Stimulated activated CD8-positive, alpha-beta memory T cell treated with anti-CD3 and anti-CD28 coated beads, Interleukin-12 subunit alpha, Interleukin-12 subunit beta, amount 100 ng/mL, for 4 hours (primary cell): ENCODE results near the gene RPH3AL.

Experiments used
- DNase-seq: peaks from one replicate; pipeline ENCODE4 v3.0.0-alpha.2; 2020; ENCODE audit warnings: low read depth

The RPH3AL gene

DNA sequence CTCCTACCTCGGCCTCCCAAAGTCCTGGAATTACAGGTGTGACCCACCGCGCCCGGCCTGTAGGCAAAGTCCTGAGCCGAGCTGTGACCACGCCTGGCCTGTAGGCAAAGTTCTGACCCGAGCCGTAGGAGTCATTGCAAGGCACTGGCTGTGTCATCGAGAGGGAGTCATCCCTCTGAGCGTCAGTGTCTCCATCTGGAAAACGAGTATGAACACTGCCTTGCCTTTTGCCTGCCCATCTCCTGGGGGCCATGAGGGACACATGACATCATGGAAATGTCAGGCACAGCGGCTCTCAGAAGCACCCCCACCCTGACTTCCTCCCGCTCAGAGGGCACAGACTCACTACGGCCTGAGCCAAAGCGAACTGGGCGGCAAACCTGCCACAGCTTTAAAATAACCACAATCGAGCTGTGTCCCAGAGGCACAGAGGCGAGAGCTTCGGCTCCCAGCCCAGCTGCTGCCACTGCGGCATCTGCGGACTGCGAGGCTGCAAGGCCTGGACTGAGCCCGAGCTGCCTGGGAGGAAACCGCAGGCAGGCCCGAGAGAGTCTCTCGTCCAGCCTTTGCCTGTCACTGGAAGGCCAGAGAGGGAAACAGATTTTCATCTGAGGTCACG lies 50.8 kb downstream of the RPH3AL start:
- no peak for DNase-seq

DNA sequence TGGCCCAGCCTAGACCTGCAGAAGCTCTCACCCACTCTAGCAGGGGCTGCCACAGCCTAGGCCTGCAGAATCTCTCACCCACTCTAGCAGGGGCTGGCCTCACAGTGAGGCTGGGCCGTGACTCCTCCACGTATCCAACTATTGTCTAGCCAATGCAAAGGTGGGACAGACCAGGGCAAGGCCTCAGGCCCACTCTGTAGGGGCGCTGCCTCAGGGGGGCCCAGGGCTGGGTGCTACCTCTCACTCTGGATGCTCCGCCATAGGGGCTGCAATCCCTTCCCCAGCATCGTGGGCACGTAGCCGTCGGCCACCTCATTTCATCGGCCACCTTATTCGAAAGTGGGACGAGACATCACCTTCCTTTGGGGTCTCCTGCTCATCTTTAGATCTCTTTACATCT lies 51.7 kb downstream of the RPH3AL start:
- DNase-seq = no peak

DNA sequence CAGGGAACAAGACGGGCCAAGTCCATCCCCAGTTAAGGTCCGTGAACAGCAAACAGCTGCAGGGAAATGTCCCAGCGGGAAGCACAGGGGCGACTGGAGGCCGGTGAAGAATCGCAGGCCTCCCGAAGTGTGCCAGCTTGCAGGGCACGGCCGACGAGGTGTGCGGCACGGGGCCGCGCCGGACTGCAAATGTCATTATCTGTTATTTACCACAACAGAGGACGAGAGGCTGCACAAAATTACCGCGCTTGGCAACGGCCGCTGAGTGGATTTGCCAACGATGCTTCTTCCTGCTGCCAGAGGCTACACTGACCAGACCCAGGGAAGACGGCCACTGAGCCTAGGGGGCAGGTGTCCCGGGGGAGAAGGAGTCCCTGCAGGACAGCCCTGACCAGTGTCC lies 53.1 kb downstream of the RPH3AL start:
- no peak for DNase-seq

DNA sequence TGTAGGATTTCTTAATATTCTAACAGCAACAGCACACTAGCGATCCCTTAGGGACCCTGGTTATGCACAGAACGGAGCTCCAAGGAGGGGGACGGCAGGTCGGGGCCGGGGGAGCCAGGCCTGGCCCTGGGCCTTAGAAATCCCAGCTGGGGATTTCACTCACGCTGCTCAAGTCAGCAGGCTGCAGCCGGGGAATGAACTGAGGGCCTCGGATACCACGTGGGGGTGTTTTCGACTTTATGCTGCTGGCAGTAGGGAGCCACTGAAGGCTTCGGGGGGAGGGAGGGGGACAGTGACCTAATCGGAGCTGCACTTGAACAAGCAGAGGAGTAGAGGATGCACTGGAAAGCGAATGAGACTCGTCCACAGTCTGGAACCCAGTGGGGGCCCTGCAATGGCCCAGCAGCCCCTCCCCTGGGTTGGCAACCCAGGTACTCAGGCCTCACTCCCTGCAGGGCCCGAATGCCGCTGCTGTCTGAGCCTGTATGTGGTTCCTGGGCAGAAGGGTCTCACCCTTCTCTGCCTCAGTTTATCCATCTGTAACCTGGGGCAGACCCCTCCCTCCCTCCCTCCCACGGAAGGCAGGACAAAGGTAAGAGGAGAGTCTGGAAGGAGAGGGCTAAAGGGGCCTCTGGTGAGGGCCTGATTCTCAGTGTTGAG lies 53.7 kb downstream of the RPH3AL start:
- DNase-seq = no peak

DNA sequence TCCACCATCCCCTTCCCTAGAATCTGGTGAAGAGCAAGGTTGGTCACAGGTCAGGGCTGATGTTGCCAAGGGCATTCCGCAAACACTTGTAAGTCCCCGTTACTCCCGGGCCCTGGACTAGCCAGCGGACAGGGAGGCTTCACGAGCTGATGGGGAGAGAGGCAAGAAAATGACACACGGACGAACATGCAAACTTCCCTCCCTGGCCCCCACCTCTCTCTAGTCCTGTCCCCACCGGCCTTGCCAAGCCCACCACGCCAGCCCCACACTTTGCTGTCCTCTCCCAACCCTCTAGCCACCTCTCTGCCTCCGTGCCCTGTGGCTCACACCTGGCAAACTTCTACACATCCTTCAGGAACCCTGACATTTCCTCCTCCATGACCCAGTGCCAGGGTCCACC lies 54.8 kb downstream of the RPH3AL start:
- no peak for DNase-seq

DNA sequence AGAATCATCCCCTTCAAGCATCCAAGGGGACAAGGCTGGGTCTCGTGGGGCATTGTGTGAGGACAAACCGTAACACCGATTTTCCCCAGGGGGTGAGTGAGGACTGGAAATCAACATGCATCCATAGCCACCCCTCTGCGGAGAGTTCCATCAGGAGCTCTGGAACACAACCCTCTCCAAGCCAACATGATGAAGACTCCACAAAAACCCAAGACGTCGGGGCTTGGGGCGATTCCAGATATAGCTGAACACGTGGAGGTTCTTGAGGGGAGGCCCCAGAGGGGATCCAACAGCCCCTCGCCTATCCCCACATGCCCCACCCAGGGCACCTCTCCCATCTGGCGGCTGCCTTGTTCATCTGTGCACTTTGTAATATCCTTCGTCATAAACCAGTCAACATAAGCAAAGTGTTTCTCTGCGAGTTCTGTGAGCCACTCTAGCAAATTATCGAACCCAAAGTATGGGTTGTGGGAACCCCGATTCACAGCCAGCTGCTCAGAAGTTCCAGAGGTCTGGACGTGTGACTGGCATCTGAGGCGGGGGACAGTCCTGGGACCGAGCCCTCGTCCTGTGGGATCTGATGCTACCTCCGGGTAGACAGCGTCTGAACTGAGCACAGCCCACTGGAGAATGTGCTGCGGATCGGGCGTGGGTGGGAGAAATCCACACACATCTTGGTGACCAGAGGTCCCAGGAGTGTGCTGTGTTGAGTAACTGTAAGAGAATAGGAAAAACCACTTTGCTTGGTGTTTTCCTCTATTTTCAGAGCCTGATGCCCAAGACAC lies 55.5 kb downstream of the RPH3AL start:
- no peak for DNase-seq

DNA sequence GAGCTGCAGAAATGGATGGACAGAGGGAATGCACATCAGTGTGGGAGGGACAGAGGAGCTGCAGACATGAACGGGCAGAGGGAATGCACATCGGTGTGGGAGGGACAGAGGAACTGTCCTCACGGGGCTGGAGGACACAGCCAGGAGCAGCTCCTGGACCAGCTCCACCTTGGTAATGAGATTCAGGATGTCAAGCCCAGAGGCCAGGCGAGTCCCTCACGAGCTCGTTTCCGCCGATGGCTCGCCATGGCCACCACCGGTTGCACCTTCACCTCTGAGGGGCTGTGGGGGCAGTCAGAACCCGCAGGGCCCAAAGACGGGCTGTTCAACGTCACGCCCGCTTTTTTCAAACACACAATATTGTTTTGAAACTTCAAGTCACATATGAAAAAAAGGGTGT lies 56.2 kb downstream of the RPH3AL start:
- no peak for DNase-seq

DNA sequence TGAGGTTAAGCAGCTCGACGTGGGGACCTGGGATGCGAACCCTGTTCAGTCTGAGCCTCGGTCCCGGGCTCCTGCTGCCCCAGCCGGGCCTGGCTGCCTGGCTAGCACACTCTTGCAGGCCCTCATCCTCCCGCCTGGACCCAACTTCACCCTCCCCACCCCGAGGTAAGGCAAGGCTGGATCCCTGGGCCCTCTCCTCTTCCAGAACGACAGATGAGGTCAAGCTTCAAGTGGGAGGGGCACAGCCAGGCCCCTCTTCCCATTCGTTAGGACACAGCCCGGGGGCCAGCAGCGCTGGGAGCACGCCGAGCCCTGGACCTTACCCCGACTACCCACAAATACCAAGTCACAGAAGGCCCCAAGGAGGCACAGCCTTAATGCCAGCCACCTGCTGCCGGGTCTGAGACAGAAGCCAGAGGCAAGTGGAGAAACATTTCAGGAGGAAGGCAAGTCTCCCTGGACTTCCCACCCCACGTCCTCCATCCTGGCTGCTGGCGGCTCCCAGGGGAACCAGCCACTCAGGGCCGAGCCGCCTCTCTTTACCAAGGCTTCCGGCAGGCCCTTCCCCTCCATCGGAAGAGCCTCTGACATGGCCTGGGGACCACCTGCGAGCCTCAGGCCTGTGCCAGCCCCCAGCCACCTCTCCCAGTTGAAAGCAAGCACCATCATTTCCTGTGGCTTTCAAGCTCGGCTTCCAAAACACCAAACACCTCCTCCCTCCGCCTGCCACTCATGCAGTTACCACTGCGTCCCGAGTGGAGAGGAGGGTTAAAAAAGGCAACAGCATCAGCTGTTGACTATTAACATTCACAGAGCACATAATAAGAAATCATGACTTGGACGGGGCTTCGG lies 59.9 kb downstream of the RPH3AL start:
- DNase-seq = no peak

DNA sequence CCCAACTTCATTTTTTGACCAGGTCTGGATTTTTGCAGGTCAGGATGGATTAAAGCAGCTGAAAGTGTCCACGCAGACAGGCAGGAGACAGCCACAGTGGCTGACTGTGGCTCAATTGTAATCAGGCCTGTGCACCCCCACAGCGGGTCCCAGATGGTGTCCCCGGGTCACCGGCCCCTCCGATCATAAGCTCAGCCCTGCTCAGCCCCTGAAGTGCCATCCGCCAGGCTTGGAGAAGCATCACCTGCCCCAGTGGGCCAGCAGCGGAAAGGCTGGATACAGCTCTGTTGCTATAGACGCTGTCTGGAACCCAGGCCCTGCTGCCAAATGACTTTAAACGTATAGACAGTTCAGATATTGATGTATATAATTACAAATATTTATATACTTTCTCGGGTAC lies 60.6 kb downstream of the RPH3AL start:
- DNase-seq = no peak

DNA sequence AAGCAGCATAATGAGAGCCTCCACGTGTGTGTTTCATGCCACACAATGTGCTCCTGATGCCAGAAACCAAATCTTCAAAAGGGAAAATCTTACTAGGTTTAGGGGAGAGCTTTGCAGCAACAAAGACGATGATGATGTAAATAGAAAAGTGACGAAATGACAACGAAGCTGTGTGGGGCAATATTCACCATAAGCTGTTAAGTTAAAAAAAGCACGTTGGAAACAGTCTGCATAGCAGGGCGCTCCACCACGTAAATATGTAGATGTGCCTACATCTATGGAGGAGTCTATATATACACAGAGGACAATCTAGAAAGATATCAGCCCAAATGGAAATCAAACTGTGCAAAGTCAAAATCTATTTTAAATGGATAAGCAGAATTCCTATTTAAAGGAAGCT lies 61.0 kb downstream of the RPH3AL start:
- no peak for DNase-seq

DNA sequence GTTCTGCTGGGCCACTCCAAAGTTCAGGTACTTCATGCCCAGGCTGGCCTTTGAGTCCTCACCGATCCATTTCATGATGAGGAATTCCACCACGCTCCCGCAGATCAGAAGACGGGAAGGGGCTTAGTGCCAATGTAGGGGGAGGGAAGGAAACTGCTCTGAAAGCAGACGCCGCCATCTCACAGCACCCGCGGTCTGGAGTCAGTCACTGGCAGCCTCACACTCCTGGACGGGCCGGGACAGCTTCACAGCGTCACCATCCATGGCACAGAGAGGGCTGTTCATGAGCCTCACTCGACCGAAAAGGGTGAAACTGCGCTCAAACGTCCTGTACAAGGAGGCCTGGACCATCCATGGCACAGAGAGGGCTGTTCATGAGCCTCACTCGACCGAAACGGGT lies 62.0 kb downstream of the RPH3AL start:
- DNase-seq = no peak

DNA sequence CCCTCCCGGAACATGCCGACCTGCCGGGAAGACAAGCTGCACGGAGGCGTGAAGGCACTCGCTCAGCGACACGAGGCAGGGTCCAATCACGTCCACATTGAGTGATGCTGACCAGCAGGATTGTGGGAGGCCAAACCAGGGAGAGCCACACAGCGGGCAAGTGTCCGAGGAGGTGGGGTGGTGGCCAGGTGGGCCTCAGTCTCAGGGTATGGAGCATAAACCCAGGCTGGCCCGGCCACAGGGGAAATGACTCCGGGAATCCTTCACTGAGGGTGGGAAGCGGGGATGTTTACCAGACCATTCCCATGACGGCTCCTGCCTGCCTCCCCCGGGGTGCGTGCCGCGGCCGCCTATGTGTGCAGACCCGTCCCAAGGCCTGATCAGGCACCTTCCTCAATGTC lies 62.5 kb downstream of the RPH3AL start:
- DNase-seq = no peak

DNA sequence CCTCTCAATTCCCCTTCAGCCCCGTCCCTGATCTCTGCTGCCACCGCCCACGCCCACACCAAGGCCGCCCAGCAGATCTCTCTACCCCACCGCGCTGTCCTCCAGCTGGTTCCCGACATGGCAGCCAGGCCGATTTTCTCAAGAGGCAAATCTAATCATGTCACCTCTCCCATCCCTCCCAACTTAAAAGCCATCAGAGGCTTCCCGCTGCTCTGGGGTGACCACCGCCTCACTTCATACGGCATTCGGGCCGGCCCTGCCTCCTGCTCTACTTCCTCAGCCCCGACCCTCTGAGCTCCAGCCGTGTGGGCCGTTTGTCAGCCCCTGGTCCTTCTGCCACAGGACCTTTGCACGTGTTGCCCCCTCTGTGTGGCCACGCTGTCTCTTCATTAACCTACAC lies 63.2 kb downstream of the RPH3AL start:
- no peak for DNase-seq

DNA sequence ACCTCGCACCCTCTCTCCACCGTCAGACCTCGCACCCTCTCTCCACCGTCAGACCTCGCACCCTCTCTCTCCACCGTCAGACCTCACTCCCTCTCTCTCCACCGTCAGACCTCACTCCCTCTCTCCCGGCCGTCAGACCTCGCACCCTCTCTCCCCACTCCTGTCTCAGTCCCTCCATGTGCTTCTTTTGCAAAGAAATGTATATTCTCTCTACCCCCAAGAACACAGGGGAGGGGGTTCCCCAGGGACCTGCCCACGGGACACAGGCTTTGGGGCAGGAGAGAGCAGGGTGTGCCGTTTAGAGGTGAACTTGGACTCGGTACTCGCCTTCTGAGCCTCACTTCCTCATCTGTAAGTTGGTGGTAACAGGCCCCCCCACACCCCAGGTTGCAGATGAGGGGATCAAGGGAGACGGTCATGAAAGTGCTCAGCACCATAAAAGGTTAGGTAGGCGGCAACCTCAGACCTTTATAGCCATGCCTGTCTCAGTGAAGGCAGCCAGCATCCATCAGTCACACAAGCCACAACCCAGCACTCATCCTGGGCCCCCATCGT lies 63.7 kb downstream of the RPH3AL start:
- DNase-seq = no peak

DNA sequence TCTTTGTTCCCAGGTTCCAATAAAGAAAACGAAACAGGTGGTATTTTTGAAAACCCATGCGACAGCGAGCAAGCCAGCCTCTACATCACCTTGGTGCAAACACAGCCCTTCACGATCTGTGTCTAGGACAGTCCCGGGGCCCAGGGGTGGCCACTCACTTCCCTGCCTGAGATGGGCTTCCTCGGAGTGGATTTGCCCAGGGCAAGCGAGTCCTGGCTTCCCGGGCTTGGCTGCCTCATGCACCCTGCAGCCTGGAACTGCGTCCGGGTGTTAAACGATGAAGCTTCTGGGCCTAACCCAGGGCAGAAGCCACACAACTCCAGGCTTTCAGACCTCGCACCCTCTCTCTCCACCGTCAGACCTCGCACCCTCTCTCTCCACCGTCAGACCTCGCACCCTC lies 66.0 kb downstream of the RPH3AL start:
- DNase-seq = no peak

DNA sequence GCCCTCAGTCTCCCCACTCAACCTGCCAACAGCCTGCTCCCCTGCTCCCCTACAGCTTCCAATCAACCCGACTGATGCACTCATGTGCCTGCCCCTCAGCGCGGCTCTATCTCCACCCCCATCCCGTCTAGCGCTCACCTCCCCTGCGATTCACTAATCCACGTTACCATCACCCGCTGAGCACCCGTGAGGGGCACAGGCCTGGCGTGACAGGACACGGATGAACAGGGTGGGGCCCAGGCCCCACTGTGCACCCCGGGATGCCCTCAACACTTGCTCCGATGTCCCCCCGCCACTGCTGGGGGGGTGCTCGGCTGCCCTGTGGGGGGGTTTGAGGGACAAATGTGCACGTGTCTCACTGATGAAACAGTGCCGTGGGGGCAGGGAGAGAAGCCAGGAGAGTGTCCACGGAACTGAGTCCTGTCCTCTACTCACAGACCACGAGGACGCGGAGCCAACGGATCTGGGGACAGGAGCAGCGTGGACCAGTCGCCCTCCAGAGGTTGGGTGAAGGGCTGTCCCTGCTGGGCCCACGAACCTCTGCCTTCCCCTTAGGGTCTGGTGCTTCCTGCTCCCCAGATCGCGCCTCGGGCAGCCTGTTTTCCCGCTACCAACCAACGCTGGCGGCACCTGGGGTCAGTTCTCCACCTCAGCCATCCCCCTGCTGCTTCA lies 66.7 kb downstream of the RPH3AL start:
- DNase-seq = no peak

DNA sequence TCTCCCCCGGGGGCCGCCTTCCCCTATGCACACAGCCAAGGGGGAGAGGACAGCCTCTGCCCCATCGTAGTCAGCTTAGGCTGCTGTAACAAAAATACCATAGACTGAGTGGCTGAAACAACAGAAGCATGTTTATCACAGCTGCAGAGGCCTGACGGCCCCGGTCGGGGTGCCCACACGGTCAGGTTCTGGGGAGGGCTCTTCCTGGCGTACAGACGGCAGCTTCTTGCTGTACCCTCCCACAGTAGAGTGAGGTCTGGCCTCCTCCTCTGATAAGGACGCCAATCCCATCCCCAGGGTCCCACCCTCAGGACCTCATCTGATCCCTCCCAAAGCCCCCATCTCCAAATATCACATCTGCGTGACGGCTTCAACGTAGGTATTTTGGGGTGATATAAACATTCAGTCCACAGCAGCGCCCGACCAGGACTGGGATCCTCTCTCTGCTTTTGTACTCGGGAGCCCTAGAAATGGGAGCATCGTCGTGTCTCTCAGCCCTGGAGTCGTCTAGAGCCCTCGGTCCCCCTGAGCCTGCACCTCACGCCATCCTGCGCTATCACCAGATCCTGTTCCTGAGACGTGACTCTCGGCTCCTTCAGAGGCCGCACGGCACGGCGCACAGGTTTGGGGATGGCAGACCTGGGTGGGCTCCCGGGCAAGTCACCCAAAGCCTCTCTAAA lies 67.8 kb downstream of the RPH3AL start:
- no peak for DNase-seq

DNA sequence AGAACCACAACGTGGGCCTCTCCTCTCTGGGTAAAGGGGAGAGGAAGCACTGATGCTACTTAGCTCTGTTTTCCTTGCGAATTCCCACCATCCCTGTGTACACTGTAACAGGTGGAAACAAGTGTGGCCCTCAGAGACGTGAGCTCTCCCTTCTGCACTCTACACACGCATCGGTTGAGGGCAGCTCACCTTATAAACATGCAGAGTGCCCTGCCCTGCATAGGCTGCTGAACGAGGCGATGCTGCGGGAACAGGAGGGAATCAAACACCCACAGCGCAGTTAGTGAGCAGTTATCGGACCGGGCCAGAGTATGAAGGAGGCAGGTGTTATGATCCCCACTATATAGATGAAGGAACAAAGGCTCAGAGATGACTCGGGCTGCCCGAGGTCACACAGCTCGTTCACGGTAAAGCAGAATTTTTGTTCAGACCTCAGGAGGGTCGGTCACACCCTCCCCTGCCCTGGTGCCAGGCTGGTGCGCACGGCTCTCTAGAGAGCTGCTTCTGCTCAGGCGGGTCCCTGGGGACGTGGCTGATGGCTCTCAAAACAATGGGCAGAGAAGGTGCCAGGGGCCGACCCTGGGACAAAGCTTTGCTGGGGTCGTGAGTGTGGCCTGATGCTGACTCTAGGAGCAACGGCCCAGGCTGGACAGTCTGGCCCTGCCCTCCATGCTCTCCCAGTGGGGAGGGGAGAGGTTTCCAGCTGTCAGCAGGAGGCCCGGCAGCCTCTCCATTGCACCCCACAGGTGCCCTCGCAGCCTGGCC lies 68.5 kb downstream of the RPH3AL start:
- no peak for DNase-seq

DNA sequence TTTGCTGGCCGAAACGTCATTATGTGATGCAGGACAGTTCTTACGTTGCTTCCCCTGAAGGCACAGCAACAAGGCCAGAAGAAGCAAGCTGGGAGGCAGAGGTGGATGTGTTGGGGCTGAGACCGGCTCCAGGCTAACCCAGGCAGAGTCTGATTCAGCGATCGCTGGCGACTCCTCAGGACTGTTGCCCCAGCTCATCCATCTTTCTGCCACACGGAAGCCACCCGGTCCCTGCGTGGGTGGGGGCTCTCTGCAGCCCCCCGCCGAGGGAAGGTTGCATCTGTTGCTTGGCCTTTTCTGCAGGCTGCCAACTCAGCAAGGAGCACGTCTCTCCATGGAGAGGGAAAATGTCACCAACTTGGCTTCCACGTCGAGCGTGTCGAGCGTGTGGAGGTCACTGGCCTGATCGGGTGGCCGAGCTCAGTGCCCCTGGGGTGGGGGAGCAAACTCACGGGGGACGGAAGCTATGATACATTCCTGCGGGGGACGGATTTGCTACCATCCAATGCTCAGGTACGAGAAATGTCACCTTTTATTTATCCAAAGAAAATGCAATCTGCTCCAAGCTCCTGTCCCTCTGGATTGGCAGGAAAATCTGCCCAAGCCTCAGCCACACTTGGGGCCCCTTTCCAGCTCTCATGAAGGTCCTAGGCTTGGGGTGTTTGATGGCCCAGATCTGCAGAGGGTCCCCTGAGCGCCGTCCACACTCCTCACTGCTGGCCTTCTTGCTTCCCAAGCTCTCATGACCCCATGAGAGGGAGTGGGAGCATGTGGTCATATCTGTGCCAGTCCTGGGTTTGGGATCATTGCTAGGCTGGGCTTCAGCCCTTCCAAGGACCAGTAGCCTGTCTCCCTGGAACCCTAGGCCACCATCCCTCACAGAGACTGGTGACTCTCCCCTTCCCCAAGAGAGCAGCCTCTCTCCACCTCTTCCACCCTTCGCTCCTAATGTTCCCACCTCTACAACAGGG lies 69.4 kb downstream of the RPH3AL start:
- no peak for DNase-seq
